CD4-positive, CD25-positive, alpha-beta regulatory T cell (primary cell): ENCODE results near the gene ROBO2. TPM values are rescaled to one million over a fixed set of nuclear protein-coding genes. Genes with fewer than 3 reads are reported as not detected.

ENCODE experiments used
- ATAC-seq, 2 donors: fragments of 150-1000 bp; cut with Tn5 transposase; one replicate each; pipeline ENCODE4 v1.10.0; 2021; ENCODE audit warnings: low read depth in 2 of 2, moderate number of reproducible peaks in 2 of 2, moderate library complexity in 1 of 2
- DNase-seq, 3 donors: peaks; one replicate each; pipeline versions ENCODE4 v3.0.0 to v3.0.0-alpha.2; 2012 to 2022; ENCODE audit warnings: mixed read lengths in 1 of 3
- H3K27ac ChIP-seq: one replicate; pipeline ENCODE4 v1.7.0; 2013; ENCODE audit warnings: mild to moderate bottlenecking, low read length; ENCODE audit not compliant: insufficient read depth, poor library complexity, severe bottlenecking
- H3K27me3 ChIP-seq: one replicate; pipeline ENCODE4 v1.7.0; 2013; ENCODE audit warnings: low read length; ENCODE audit not compliant: control insufficient read depth, insufficient read depth
- H3K36me3 ChIP-seq: one replicate; pipeline ENCODE4 v1.7.0; 2013; ENCODE audit warnings: mild to moderate bottlenecking, low read length, moderate library complexity; ENCODE audit not compliant: control insufficient read depth, insufficient read depth
- H3K4me1 ChIP-seq: 2 replicates; pipeline ENCODE4 v1.7.0; 2013; ENCODE audit warnings: mild to moderate bottlenecking, low read length; ENCODE audit not compliant: insufficient read depth, control insufficient read depth, poor library complexity, severe bottlenecking
- H3K4me3 ChIP-seq: one replicate; pipeline ENCODE4 v1.7.0; 2013; ENCODE audit warnings: low read depth, mild to moderate bottlenecking, low read length, moderate library complexity
- H3K9me3 ChIP-seq, 2 experiments: 1 replicate in 1 of 2; 2 replicates in 1 of 2; pipeline ENCODE4 v1.7.0; 2013; ENCODE audit warnings: low read length in 2 of 2, mild to moderate bottlenecking in 1 of 2, moderate library complexity in 1 of 2; ENCODE audit not compliant: control insufficient read depth in 2 of 2
- H3K27ac Mint-ChIP-seq, 3 donors: one replicate each; pipeline ENCODE4 v1.8.0; 2020 to 2022; ENCODE audit warnings: mild to moderate bottlenecking in 3 of 3, mixed read lengths in 3 of 3, moderate library complexity in 2 of 3
- H3K27me3 Mint-ChIP-seq: one replicate; pipeline ENCODE4 v1.8.0; 2022; ENCODE audit warnings: mild to moderate bottlenecking, mixed read lengths
- H3K36me3 Mint-ChIP-seq: one replicate; pipeline ENCODE4 v1.8.0; 2020; ENCODE audit warnings: mixed read lengths
- H3K4me1 Mint-ChIP-seq, 4 donors: one replicate each; pipeline ENCODE4 v1.8.0; 2020 to 2022; ENCODE audit warnings: mixed read lengths in 4 of 4, mild to moderate bottlenecking in 1 of 4
- H3K4me3 Mint-ChIP-seq, 4 donors: one replicate each; pipeline ENCODE4 v1.8.0; 2020 to 2022; ENCODE audit warnings: mild to moderate bottlenecking in 4 of 4, mixed read lengths in 4 of 4, moderate library complexity in 3 of 4
- H3K9me3 Mint-ChIP-seq, 7 donors: one replicate each; pipeline ENCODE4 v1.8.0; 2020 to 2022; ENCODE audit warnings: mixed read lengths in 7 of 7, mild to moderate bottlenecking in 3 of 7, moderate library complexity in 2 of 7
- polyA plus RNA-seq, 4 donors: library from polyadenylated mRNA; unstranded; fragments of 300-500 nt; fragmentation: Illumina TruSeq; gene quantifications; one replicate each; pipeline ENCODE4 v1.2.3, GENCODE V29; 2021
- total RNA-seq: library from RNA; stranded (reverse); gene quantifications from one replicate; pipeline ENCODE4 v1.2.3, GENCODE V29; 2022

ROBO2 gene
- total and polyA plus RNA-seq, 5 donors from 2014 or later = not detected

GRCh38 chr3:77271711-77272110, 231.8 kb downstream of the ROBO2 start:
- no peak overlapping the region for H3K4me3 ChIP-seq
- H3K27me3 ChIP-seq = no peaks in the 10 kb centered on the region
- Mint-ChIP-seq H3K9me3 (peaks cover 0 to 13% (median 3%) of the 10 kb centered on the region in 7 donors), H3K4me3 (no peak overlapping the region), H3K27ac (no peak overlapping the region), H3K27me3 (no peaks in the 10 kb centered on the region), H3K36me3 (no peaks in the 10 kb centered on the region), H3K4me1 (no peaks in the 10 kb centered on the region)
- no peaks in the 10 kb centered on the region for H3K4me1 ChIP-seq
- H3K9me3 ChIP-seq = peaks cover 0 to 7% of the 10 kb centered on the region in 2 experiments
- no peak for DNase-seq
- no peak for ATAC-seq
- no peaks in the 10 kb centered on the region for H3K36me3 ChIP-seq
- H3K27ac ChIP-seq = no peak overlapping the region

GRCh38 chr3:77279276-77279675, 239.4 kb downstream of the ROBO2 start:
- Mint-ChIP-seq H3K4me3 (no peak overlapping the region), H3K9me3 (peaks cover 0 to 10% (median 5%) of the 10 kb centered on the region in 7 donors), H3K27me3 (no peaks in the 10 kb centered on the region), H3K27ac (no peak overlapping the region), H3K36me3 (no peaks in the 10 kb centered on the region), H3K4me1 (no peaks in the 10 kb centered on the region)
- Histone ChIP-seq H3K9me3 (peaks cover 0 to 7% of the 10 kb centered on the region in 2 experiments), H3K4me3 (no peak overlapping the region), H3K4me1 (no peaks in the 10 kb centered on the region), H3K27ac (no peak overlapping the region), H3K27me3 (no peaks in the 10 kb centered on the region), H3K36me3 (no peaks in the 10 kb centered on the region)
- ATAC-seq (no peak), DNase-seq (no peak)

GRCh38 chr3:77281721-77282120, 241.8 kb downstream of the ROBO2 start:
- Histone ChIP-seq H3K9me3 (peaks cover 0 to 7% of the 10 kb centered on the region in 2 experiments), H3K27me3 (no peaks in the 10 kb centered on the region), H3K4me3 (no peak overlapping the region), H3K27ac (no peak overlapping the region), H3K36me3 (no peaks in the 10 kb centered on the region), H3K4me1 (no peaks in the 10 kb centered on the region)
- no peaks in the 10 kb centered on the region for H3K27me3 Mint-ChIP-seq
- H3K9me3 Mint-ChIP-seq = peaks cover 0 to 11% (median 7%) of the 10 kb centered on the region in 7 donors
- H3K27ac Mint-ChIP-seq = no peak overlapping the region
- no peaks in the 10 kb centered on the region for H3K36me3 Mint-ChIP-seq
- no peak for DNase-seq
- ATAC-seq = no peak
- H3K4me3 Mint-ChIP-seq = no peak overlapping the region
- no peaks in the 10 kb centered on the region for H3K4me1 Mint-ChIP-seq

GRCh38 chr3:77283108-77283507, 243.2 kb downstream of the ROBO2 start:
- Mint-ChIP-seq H3K4me1 (no peaks in the 10 kb centered on the region), H3K4me3 (no peak overlapping the region), H3K27me3 (no peaks in the 10 kb centered on the region), H3K27ac (no peak overlapping the region), H3K36me3 (no peaks in the 10 kb centered on the region), H3K9me3 (peaks cover 0 to 13% (median 7%) of the 10 kb centered on the region in 7 donors)
- no peak for ATAC-seq
- DNase-seq = no peak
- Histone ChIP-seq H3K4me1 (no peaks in the 10 kb centered on the region), H3K27ac (no peak overlapping the region), H3K9me3 (peaks cover under 1 to 7% of the 10 kb centered on the region in 2 experiments), H3K27me3 (no peaks in the 10 kb centered on the region), H3K36me3 (no peaks in the 10 kb centered on the region), H3K4me3 (no peak overlapping the region)

GRCh38 chr3:77288348-77288747, 248.4 kb downstream of the ROBO2 start:
- H3K36me3 Mint-ChIP-seq = no peaks in the 10 kb centered on the region
- Histone ChIP-seq H3K9me3 (peaks cover 3 to 12% of the 10 kb centered on the region in 2 experiments), H3K4me1 (no peaks in the 10 kb centered on the region), H3K27me3 (no peaks in the 10 kb centered on the region), H3K4me3 (no peak overlapping the region), H3K36me3 (no peaks in the 10 kb centered on the region), H3K27ac (no peak overlapping the region)
- H3K4me1 Mint-ChIP-seq = no peaks in the 10 kb centered on the region
- ATAC-seq (no peak), DNase-seq (no peak)
- H3K4me3 Mint-ChIP-seq = no peak overlapping the region
- peaks cover 0 to 35% (median 13%) of the 10 kb centered on the region in 7 donors for H3K9me3 Mint-ChIP-seq
- no peak overlapping the region for H3K27ac Mint-ChIP-seq
- no peaks in the 10 kb centered on the region for H3K27me3 Mint-ChIP-seq

GRCh38 chr3:77296527-77296926, 256.6 kb downstream of the ROBO2 start:
- no peak for DNase-seq
- no peaks in the 10 kb centered on the region for H3K36me3 Mint-ChIP-seq
- no peak for ATAC-seq
- no peaks in the 10 kb centered on the region for H3K4me1 Mint-ChIP-seq
- no peaks in the 10 kb centered on the region for H3K9me3 ChIP-seq
- no peak overlapping the region for H3K27ac Mint-ChIP-seq
- no peak overlapping the region for H3K27ac ChIP-seq
- H3K36me3 ChIP-seq = no peaks in the 10 kb centered on the region
- no peaks in the 10 kb centered on the region for H3K27me3 Mint-ChIP-seq
- no peak overlapping the region for H3K4me3 ChIP-seq
- H3K4me3 Mint-ChIP-seq = no peak overlapping the region
- H3K9me3 Mint-ChIP-seq = peaks cover 0 to 47% (median 12%) of the 10 kb centered on the region in 7 donors
- H3K27me3 ChIP-seq = no peaks in the 10 kb centered on the region
- H3K4me1 ChIP-seq = no peaks in the 10 kb centered on the region

GRCh38 chr3:77298417-77298816, 258.5 kb downstream of the ROBO2 start:
- Mint-ChIP-seq H3K4me3 (no peak overlapping the region), H3K27ac (no peak overlapping the region), H3K4me1 (no peaks in the 10 kb centered on the region), H3K27me3 (no peaks in the 10 kb centered on the region), H3K36me3 (no peaks in the 10 kb centered on the region), H3K9me3 (peaks cover 0 to 39% (median 7%) of the 10 kb centered on the region in 7 donors)
- Histone ChIP-seq H3K4me3 (no peak overlapping the region), H3K27ac (no peak overlapping the region), H3K27me3 (no peaks in the 10 kb centered on the region), H3K9me3 (no peaks in the 10 kb centered on the region), H3K36me3 (no peaks in the 10 kb centered on the region), H3K4me1 (no peaks in the 10 kb centered on the region)
- DNase-seq (no peak), ATAC-seq (no peak)

GRCh38 chr3:77303955-77304699, 264.2 kb downstream of the ROBO2 start:
- H3K27ac Mint-ChIP-seq = no peak overlapping the region
- no peaks in the 10 kb centered on the region for H3K36me3 Mint-ChIP-seq
- Histone ChIP-seq H3K36me3 (no peaks in the 10 kb centered on the region), H3K4me1 (no peaks in the 10 kb centered on the region), H3K9me3 (no peaks in the 10 kb centered on the region), H3K27ac (no peak overlapping the region), H3K27me3 (no peaks in the 10 kb centered on the region), H3K4me3 (no peak overlapping the region)
- H3K27me3 Mint-ChIP-seq = no peaks in the 10 kb centered on the region
- no peak for ATAC-seq
- H3K4me1 Mint-ChIP-seq = no peaks in the 10 kb centered on the region
- H3K9me3 Mint-ChIP-seq = peaks cover 0 to 10% (median 2%) of the 10 kb centered on the region in 7 donors
- no peak for DNase-seq
- H3K4me3 Mint-ChIP-seq = no peak overlapping the region
